NB4 (cell line): ENCODE data around the gene KCNQ1.

Experiments
- CTCF ChIP-seq: IDR thresholded peaks from one replicate; pipeline ENCODE4 v1.5.1; 2012; ENCODE audit warnings: low read depth, low read length
- POLR2A ChIP-seq: IDR thresholded peaks from 2 replicates; pipeline ENCODE4 v1.6.1; 2011; ENCODE audit warnings: mild to moderate bottlenecking; ENCODE audit not compliant: insufficient read length; ENCODE audit errors: extremely low read depth

- no peak for TF ChIP-seq CTCF
- no peak for TF ChIP-seq POLR2A
Measured at GRCh38 chr11:2471804-2472096, 26.9 kb downstream of the KCNQ1 start.
